Activated CD8-positive, alpha-beta T cell treated with anti-CD3 and anti-CD28 coated beads, Interleukin-2, amount 10 ng/mL, durations not matched to agents 7 days and 5 days (primary cell): ENCODE data around the gene USP43. TPM values are rescaled to one million over a fixed set of nuclear protein-coding genes. Genes with fewer than 3 reads are reported as not detected.

Experiments
- ATAC-seq: fragments of 150-1000 bp; cut with Tn5 transposase; one replicate; pipeline ENCODE4 v1.10.0; 2021; ENCODE audit warnings: moderate library complexity
- CTCF ChIA-PET: fragments of 350-600 bp; sonication (Branson Sonifier 250); formaldehyde crosslinking; loops from one replicate; lab custom pipeline; 2021; ENCODE audit warnings: antibody characterized with exemption; lab: Charles Lee
- POLR2A ChIA-PET: fragments of 350-600 bp; sonication (Branson Sonifier 250); formaldehyde crosslinking; loops from one replicate; lab custom pipeline; 2021; ENCODE audit warnings: antibody characterized with exemption; lab: Charles Lee
- DNase-seq: peaks from one replicate; pipeline ENCODE4 v3.0.0-alpha.2; 2020
- H3K27ac Mint-ChIP-seq: one replicate; pipeline ENCODE4 v1.8.0; 2021; ENCODE audit warnings: mild to moderate bottlenecking, mixed read lengths
- H3K27me3 Mint-ChIP-seq: one replicate; pipeline ENCODE4 v1.8.0; 2021; ENCODE audit warnings: low read depth, mixed read lengths
- H3K36me3 Mint-ChIP-seq: one replicate; pipeline ENCODE4 v1.8.0; 2021; ENCODE audit warnings: low read depth, mixed read lengths
- H3K4me1 Mint-ChIP-seq: one replicate; pipeline ENCODE4 v1.8.0; 2021; ENCODE audit warnings: low read depth, mixed read lengths
- H3K4me3 Mint-ChIP-seq: one replicate; pipeline ENCODE4 v1.8.0; 2021; ENCODE audit warnings: mild to moderate bottlenecking, mixed read lengths
- H3K9me3 Mint-ChIP-seq: one replicate; pipeline ENCODE4 v1.8.0; 2022; ENCODE audit warnings: mixed read lengths; ENCODE audit not compliant: insufficient read depth
- total RNA-seq, 2 experiments: library from RNA; stranded (reverse); gene quantifications; one replicate each; pipeline ENCODE4 v1.2.3, GENCODE V29; 2021

Gene USP43
- total RNA-seq, 2 experiments from 2014 or later, result 0.16 to 0.18 TPM

DNA sequence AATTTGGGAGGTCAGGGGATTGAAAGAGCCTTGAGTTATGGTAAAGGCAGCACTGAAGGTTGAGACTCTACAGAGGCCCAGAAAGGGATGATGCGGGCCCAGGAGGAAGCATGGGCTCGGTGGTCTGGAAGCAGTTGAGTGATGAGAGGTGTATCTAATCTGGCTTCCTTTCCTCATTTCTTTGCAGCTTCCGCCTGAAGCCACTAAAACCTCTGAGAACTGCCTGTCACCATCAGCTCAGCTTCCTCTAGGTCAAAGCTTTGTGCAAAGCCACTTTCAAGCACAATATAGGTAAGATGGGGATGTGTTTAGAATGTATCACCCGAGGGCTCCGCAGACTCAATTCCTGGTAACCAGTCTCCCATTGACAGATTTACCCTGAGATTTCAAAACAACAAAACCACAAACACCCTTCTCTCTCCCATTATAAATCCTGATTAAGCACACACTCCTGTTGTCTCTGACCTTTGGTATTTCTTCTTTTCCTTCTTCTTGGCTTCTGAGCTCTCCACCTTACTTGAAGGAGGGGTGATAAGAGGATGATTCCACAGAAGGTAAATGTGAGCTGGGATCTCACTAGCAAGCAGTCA lies 21.2 kb downstream of the USP43 start:
- ATAC-seq, result peak; percentile 79
- DNase-seq, result peak; percentile 52
- H3K4me3 Mint-ChIP-seq, result no peak overlapping the region
- H3K27ac Mint-ChIP-seq, result peak overlapping the region; percentile 47
- ChIA-PET CTCF (interaction anchor here (1.5 kb wide), 1 partner anchor 90 kb away, joined by 5 read pairs; the partner anchor contains the start of gene CFAP52), POLR2A (no interaction called here)
- peaks cover 29% of the 10 kb centered on the region for H3K4me1 Mint-ChIP-seq
- H3K27me3 Mint-ChIP-seq, result peaks cover 14% of the 10 kb centered on the region
- H3K9me3 Mint-ChIP-seq, result no peaks in the 10 kb centered on the region
- no peaks in the 10 kb centered on the region for H3K36me3 Mint-ChIP-seq

DNA sequence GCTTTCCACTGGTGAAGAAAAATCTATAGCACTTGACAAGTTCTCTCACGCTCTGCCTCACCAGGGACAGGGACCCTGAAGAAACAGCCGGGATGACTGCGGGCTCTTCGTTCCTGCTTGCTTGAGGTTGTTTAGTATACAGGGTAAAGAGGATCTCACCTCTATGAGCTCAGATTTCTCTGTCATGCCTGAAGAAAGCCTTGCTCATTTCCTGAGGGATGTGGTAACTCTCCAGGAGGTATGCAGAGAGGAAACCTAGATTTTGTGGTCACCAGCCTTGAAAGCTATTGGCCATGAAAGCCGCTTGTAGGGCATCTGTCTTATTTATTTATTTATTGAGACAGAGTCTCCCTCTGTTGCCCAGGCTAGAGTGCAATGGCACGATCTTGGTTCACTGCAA lies 23.2 kb downstream of the USP43 start:
- Mint-ChIP-seq H3K4me3 (no peak overlapping the region), H3K36me3 (no peaks in the 10 kb centered on the region), H3K27me3 (peaks cover 14% of the 10 kb centered on the region), H3K27ac (no peak overlapping the region), H3K4me1 (peaks cover 29% of the 10 kb centered on the region), H3K9me3 (no peaks in the 10 kb centered on the region)
- no peak for DNase-seq
- ChIA-PET POLR2A (no interaction called here), CTCF (no interaction called here)
- ATAC-seq, result no peak

DNA sequence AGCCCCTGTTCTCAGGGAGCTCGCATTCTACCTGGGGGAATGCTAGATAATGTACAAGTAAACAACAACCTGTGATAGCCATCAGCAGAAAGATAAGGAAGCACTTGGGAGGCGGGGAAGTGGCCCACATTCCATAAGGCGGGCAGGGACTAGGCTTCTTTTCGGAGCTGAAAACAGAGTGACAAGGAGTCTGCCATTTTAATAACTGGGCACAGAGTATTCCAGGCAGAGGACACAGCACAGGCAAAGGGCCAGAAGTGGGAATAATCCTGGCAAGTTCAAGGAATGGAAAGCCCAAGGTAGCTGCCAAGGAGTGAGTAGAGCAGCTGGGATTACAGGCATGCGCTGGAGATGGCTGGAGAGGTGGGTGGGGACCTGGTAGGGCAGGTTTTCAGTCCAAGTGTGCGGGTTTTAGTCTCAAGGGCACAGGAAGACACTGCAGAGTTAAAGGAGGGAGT lies 24.3 kb downstream of the USP43 start:
- DNase-seq, result no peak
- no peak overlapping the region for H3K27ac Mint-ChIP-seq
- no peaks in the 10 kb centered on the region for H3K36me3 Mint-ChIP-seq
- POLR2A ChIA-PET, result no interaction called here
- no peaks in the 10 kb centered on the region for H3K9me3 Mint-ChIP-seq
- no peak for ATAC-seq
- CTCF ChIA-PET, result no interaction called here
- H3K4me3 Mint-ChIP-seq, result no peak overlapping the region
- peaks cover 17% of the 10 kb centered on the region for H3K27me3 Mint-ChIP-seq
- peaks cover 29% of the 10 kb centered on the region for H3K4me1 Mint-ChIP-seq

DNA sequence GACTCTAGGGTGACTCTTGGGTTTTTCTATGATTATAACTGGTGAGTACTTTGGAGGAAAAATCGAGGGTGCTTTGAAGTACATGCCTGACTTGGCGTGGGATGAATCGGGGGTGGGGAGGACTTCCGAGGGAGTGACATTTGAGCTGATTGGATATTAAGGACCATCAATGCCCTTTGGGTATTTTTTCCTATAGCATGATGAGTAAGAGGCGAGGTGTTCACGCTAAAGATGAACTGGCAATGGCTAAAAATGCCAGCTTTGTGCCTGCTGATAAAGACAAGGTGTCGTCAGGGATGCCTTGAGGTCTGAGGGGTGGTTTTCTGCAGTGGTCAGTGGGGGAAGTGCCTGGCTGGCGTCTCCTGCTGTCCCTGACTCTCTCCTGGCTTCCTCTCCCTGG lies 25.3 kb downstream of the USP43 start:
- POLR2A ChIA-PET, result no interaction called here
- peaks cover 27% of the 10 kb centered on the region for H3K4me1 Mint-ChIP-seq
- H3K27ac Mint-ChIP-seq, result no peak overlapping the region
- no peak for DNase-seq
- no peak for ATAC-seq
- CTCF ChIA-PET, result no interaction called here
- H3K36me3 Mint-ChIP-seq, result no peaks in the 10 kb centered on the region
- no peaks in the 10 kb centered on the region for H3K9me3 Mint-ChIP-seq
- no peak overlapping the region for H3K4me3 Mint-ChIP-seq
- peaks cover 20% of the 10 kb centered on the region for H3K27me3 Mint-ChIP-seq

DNA sequence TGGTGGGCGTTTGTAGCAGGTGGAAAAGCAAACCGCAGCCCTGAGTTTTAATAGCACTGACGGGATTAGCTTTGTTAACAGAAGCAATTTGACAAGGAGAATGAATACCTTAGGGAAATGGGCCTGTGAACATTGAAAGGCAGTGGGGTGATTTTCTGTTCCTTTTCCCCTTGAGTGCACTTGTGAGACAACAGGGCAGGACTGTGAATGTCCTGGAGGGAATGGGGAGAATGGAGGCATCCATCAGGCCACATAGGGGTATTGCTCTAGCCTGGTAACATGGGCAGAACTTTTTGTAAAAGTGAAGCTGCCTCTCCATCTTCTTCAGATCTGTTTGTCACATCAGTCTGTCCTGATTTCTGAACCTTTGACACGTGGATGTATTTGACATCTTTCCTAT lies 26.2 kb downstream of the USP43 start:
- POLR2A ChIA-PET, result no interaction called here

DNA sequence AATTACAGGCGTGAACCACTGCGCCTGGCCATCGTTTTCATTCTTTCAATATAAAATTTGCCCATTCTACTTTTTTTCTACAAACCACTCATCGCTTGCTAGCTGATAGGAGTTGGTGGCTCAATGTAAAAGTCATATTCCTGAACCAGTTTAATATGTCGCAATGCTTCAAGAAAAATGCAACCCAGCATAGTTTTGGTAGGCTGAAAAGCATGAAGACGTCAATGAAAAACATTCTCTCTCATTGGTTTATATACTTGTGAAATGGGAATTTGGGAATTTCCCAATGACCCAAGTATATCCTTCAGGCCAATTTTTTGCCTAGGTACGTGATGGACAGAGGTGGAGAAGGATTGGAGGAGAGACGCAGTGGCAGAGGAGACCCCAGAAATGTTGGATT lies 26.9 kb downstream of the USP43 start:
- no peak for ATAC-seq
- DNase-seq, result no peak
- H3K4me1 Mint-ChIP-seq, result peaks cover 12% of the 10 kb centered on the region
- H3K9me3 Mint-ChIP-seq, result no peaks in the 10 kb centered on the region
- H3K4me3 Mint-ChIP-seq, result no peak overlapping the region
- H3K27me3 Mint-ChIP-seq, result peaks cover 20% of the 10 kb centered on the region
- ChIA-PET CTCF (no interaction called here), POLR2A (no interaction called here)
- no peak overlapping the region for H3K27ac Mint-ChIP-seq
- H3K36me3 Mint-ChIP-seq, result no peaks in the 10 kb centered on the region

More for the DNA sequence above, 26.2 kb downstream of the USP43 start:
- no peak for ATAC-seq
- CTCF ChIA-PET, result no interaction called here
- no peak for DNase-seq
- peaks cover 18% of the 10 kb centered on the region for H3K4me1 Mint-ChIP-seq
- no peaks in the 10 kb centered on the region for H3K36me3 Mint-ChIP-seq
- H3K27me3 Mint-ChIP-seq, result peaks cover 20% of the 10 kb centered on the region
- H3K9me3 Mint-ChIP-seq, result no peaks in the 10 kb centered on the region
- H3K4me3 Mint-ChIP-seq, result no peak overlapping the region
- no peak overlapping the region for H3K27ac Mint-ChIP-seq

DNA sequence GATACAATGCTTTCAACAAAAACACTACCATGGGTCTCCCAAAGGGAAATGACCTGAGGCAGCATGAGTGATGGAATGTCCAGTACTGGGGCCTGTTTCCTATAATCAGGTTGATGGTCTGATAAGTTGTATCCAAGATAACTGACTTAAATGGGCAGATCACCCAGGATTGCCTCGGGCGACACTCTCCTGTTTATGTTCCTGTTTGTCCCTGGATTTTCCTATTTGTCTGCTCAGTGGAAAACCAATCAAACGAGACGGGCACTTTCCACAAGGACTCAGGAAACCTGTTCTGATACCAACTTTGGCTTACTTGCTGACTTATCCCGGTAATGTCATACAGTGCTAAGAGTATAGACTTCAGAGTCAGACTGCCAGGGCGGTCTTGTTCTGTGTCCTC lies 27.4 kb downstream of the USP43 start:
- ChIA-PET CTCF (no interaction called here), POLR2A (no interaction called here)
- no peak overlapping the region for H3K4me3 Mint-ChIP-seq
- DNase-seq, result no peak
- peaks cover 20% of the 10 kb centered on the region for H3K27me3 Mint-ChIP-seq
- H3K36me3 Mint-ChIP-seq, result no peaks in the 10 kb centered on the region
- ATAC-seq, result no peak
- peaks cover 12% of the 10 kb centered on the region for H3K4me1 Mint-ChIP-seq
- H3K27ac Mint-ChIP-seq, result no peak overlapping the region
- no peaks in the 10 kb centered on the region for H3K9me3 Mint-ChIP-seq

DNA sequence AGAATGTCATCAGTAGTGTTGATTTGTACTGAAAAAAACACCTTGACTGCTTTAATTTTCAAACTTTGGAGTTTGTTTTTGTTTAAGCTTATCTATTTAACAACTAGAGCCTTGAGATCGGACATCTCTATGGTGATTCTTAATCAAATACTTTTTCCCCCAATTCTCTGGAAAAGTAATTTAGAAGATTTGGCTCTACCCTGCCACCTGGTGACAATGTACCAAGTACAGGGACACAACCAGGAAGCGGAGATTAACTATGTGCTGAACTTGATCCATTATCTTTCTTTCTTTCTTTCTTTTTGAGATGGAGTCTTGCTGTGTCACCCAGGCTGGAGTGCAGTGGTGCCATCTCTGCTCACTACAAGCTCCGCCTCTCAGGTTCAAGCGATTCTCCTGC lies 30.8 kb downstream of the USP43 start:
- no peak overlapping the region for H3K4me3 Mint-ChIP-seq
- H3K27ac Mint-ChIP-seq, result no peak overlapping the region
- DNase-seq (no peak), ATAC-seq (no peak)
- H3K9me3 Mint-ChIP-seq, result peaks cover 13% of the 10 kb centered on the region
- peaks cover 4% of the 10 kb centered on the region for H3K36me3 Mint-ChIP-seq
- peaks cover 9% of the 10 kb centered on the region for H3K27me3 Mint-ChIP-seq
- POLR2A ChIA-PET, result no interaction called here
- CTCF ChIA-PET, result interaction anchor here (3.7 kb wide), 1 partner anchor 99 kb away, joined by 25 read pairs; the partner anchor contains the start of genes CFAP52 and STX8
- no peaks in the 10 kb centered on the region for H3K4me1 Mint-ChIP-seq

DNA sequence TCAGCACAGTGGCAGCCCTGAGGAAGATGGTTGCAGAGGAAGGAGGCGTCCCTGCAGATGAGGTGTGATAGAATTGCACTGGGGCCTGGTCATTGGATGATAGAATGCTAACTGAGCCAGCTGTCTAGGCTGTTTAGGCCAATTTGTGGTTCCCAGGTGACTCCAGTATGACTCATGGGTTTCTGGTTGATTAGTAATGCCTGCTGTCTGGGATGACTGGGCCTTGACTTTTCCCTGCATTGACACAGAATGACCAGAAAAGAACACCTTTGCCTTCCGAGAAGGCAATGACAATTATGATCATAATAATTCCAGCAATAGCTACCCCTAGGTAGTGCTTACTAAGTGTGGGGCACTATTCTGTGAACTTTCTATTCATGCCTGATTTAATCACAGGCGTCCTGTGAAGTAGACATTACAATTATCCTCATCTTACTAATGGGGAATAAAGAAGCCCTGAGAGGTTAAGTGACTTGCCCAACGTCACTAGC lies 31.5 kb downstream of the USP43 start:
- POLR2A ChIA-PET, result no interaction called here
- H3K36me3 Mint-ChIP-seq, result peaks cover 4% of the 10 kb centered on the region
- ATAC-seq (no peak), DNase-seq (no peak)
- H3K27ac Mint-ChIP-seq, result no peak overlapping the region
- CTCF ChIA-PET, result interaction anchor here (0.7 to 3.7 kb wide), 2 partner anchors 99 to 100 kb away, joined by 3 to 25 read pairs; partner anchors contain the start of genes CFAP52 and STX8
- H3K9me3 Mint-ChIP-seq, result peaks cover 13% of the 10 kb centered on the region
- peaks cover 6% of the 10 kb centered on the region for H3K27me3 Mint-ChIP-seq
- H3K4me3 Mint-ChIP-seq, result no peak overlapping the region
- no peaks in the 10 kb centered on the region for H3K4me1 Mint-ChIP-seq

DNA sequence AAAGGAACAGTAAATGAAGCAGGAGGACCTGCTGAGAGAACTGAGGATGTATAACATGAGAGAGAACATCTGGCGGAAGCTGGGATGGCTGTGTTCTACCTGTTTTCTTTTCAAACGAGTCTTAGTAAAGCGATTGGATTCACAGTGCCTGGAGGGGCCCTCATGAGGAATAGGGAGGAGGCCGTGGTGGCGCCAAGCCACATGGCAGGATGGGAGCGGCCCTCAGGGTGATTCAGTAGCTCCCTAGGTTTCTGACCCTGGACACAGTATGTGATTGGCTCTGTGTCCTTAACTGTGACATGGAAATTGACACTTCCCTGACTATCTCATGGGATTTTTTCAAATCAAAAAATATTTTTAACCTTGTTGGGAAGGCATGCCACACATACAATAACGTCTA lies 32.1 kb downstream of the USP43 start:
- peaks cover 13% of the 10 kb centered on the region for H3K9me3 Mint-ChIP-seq
- no peaks in the 10 kb centered on the region for H3K4me1 Mint-ChIP-seq
- CTCF ChIA-PET, result interaction anchor here (0.7 kb wide), 1 partner anchor 100 kb away, joined by 3 read pairs; no protein-coding TSS in a partner anchor
- H3K4me3 Mint-ChIP-seq, result no peak overlapping the region
- H3K36me3 Mint-ChIP-seq, result peaks cover 4% of the 10 kb centered on the region
- H3K27me3 Mint-ChIP-seq, result peaks cover 6% of the 10 kb centered on the region
- H3K27ac Mint-ChIP-seq, result no peak overlapping the region
- ATAC-seq (no peak), DNase-seq (no peak)
- POLR2A ChIA-PET, result no interaction called here

DNA sequence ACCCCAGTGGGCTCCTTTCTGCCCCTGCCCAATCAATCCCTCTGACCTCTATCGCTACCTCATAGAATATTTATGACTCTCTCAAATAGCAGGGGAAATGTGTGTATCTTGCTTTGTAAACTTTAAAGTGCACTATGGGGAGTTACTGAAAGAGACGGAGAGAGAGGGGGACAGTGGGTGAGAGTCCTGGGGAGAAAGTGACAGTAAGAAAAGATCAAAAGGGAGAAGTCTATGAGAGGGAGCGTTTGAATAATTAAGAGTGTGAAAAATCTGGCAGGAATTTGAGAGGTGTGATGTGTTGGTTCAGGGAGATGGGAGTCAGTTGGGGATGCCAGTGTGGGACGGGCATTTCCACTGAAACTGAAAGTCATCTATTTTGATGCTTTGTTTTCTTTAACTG lies 32.6 kb downstream of the USP43 start:
- ChIA-PET CTCF (no interaction called here), POLR2A (no interaction called here)
- Mint-ChIP-seq H3K4me3 (no peak overlapping the region), H3K4me1 (no peaks in the 10 kb centered on the region), H3K36me3 (peaks cover 4% of the 10 kb centered on the region), H3K27me3 (peaks cover 6% of the 10 kb centered on the region), H3K27ac (no peak overlapping the region), H3K9me3 (peaks cover 13% of the 10 kb centered on the region)
- no peak for DNase-seq
- ATAC-seq, result no peak

DNA sequence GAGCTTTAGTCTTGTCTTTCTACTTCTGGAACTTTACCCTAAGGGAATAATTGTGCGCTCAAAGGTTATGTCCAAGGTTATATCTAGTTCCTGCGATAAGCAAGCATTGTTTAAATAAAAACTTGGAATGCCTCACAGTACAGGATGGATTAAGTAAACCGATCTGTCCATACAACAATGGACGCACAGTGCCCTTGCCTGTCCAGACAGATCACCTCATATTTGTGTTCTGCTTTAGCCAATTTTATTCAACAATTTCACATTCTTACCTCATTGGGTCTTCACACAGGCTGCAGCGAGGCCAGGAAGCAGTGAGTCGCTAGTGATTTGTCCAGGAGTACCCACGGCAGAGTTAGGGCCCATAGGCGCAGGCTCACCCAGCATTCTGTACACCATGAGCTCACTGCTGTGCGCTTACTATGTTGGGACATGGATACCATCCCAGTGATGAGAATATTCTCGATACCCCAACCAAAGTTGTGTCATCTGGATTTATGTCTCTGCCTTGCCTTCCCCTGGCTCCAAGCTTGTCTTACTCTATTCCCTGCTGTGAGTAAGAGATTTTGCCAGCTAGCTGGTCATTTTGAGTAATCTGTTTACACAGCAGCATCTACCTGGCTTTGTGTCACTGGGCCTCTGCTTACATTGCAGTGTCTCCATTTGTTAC lies 39.8 kb downstream of the USP43 start:
- no peaks in the 10 kb centered on the region for H3K4me1 Mint-ChIP-seq
- CTCF ChIA-PET, result no interaction called here
- ATAC-seq, result no peak
- H3K36me3 Mint-ChIP-seq, result peaks cover 2% of the 10 kb centered on the region
- no peak overlapping the region for H3K27ac Mint-ChIP-seq
- H3K4me3 Mint-ChIP-seq, result no peak overlapping the region
- POLR2A ChIA-PET, result no interaction called here
- no peaks in the 10 kb centered on the region for H3K27me3 Mint-ChIP-seq
- peaks cover 7% of the 10 kb centered on the region for H3K9me3 Mint-ChIP-seq
- DNase-seq, result no peak
